AG10803 (cell line): ENCODE results near the gene THRB.
A peak's percentile ranks its signal among the peaks of the same experiment; 100 is the strongest.
"Not testable (repeated sequence)": the region's sequence is repeated elsewhere in the genome, so short reads cannot be mapped to it uniquely, and the experiment has no call there.

ENCODE experiments used
- DNase-seq: peaks from one replicate; pipeline ENCODE4 v3.0.0; 2010; ENCODE audit warnings: low read depth
- H3K4me3 ChIP-seq: 2 replicates; pipeline ENCODE4 v1.5.1; 2011; ENCODE audit warnings: mild to moderate bottlenecking, low read length, control low read depth
- CTCF ChIP-seq: conservative IDR thresholded peaks from 2 replicates; pipeline ENCODE4 v1.5.1; 2011; ENCODE audit warnings: mild to moderate bottlenecking, low read length, control low read depth, inconsistent platforms

The THRB gene

GRCh38 chr3:24117508-24117907 lies 377.1 kb downstream of the THRB start:
- H3K4me3 ChIP-seq: no peak overlapping the region
- DNase-seq: no peak
- TF ChIP-seq CTCF: no peak

- no peak for TF ChIP-seq CTCF
- H3K4me3 ChIP-seq: no peak overlapping the region
- no peak for DNase-seq
Measured at GRCh38 chr3:24111711-24112110, 382.9 kb downstream of the THRB start.

- no peak overlapping the region for H3K4me3 ChIP-seq
- peak; percentile 87 for DNase-seq
- no peak for TF ChIP-seq CTCF
Measured at GRCh38 chr3:24110051-24110450, 384.6 kb downstream of the THRB start.

GRCh38 chr3:24101676-24102168 lies 392.9 kb downstream of the THRB start:
- H3K4me3 ChIP-seq: no peak overlapping the region
- peak; percentile 87 for DNase-seq
- no peak for TF ChIP-seq CTCF

GRCh38 chr3:24100696-24101402 lies 393.8 kb downstream of the THRB start:
- no peak for TF ChIP-seq CTCF
- DNase-seq: peak; percentile 34
- H3K4me3 ChIP-seq: no peak overlapping the region

- no peak overlapping the region for H3K4me3 ChIP-seq
- TF ChIP-seq CTCF: no peak
- no peak for DNase-seq
Measured at GRCh38 chr3:24096695-24097290, 397.9 kb downstream of the THRB start.

- no peak for DNase-seq
- no peak for TF ChIP-seq CTCF
- no peak overlapping the region for H3K4me3 ChIP-seq
Measured at GRCh38 chr3:24096271-24096670, 398.4 kb downstream of the THRB start.

GRCh38 chr3:24094818-24095217 lies 399.8 kb downstream of the THRB start:
- not testable (repeated sequence) for H3K4me3 ChIP-seq, DNase-seq
